HG03280 (cell line): Measurements from ENCODE around the gene CCDC9.
"Not testable (repeated sequence)": the region's sequence is repeated elsewhere in the genome, so short reads cannot be mapped to it uniquely, and the experiment has no call there.

Experiments used
- ATAC-seq: cut with Tn5 transposase; IDR thresholded peaks from one replicate; pipeline ENCODE4 v1.9.1; 2021; ENCODE audit warnings: mild to moderate bottlenecking, moderate library complexity; ENCODE audit not compliant: unreplicated experiment

The CCDC9 gene

GRCh38 chr19:47283405-47284059, 27.2 kb downstream of the CCDC9 start:
- ATAC-seq = no peak

- ATAC-seq = no peak
These were observed 28.1 kb downstream of the CCDC9 start for GRCh38 chr19:47284324-47284899.

- ATAC-seq = no peak
These were observed 39.7 kb downstream of the CCDC9 start for GRCh38 chr19:47296036-47296435.

GRCh38 chr19:47300867-47301266, 44.5 kb downstream of the CCDC9 start:
- not testable (repeated sequence) for ATAC-seq

GRCh38 chr19:47302249-47302648, 45.9 kb downstream of the CCDC9 start:
- ATAC-seq = no peak

- ATAC-seq = no peak
These were observed 47.6 kb downstream of the CCDC9 start for GRCh38 chr19:47303966-47304365.

GRCh38 chr19:47305309-47305751, 49.0 kb downstream of the CCDC9 start:
- no peak for ATAC-seq

- ATAC-seq = no peak
These were observed 50.0 kb downstream of the CCDC9 start for GRCh38 chr19:47306303-47306702.

GRCh38 chr19:47309038-47309437, 52.7 kb downstream of the CCDC9 start:
- no peak for ATAC-seq

GRCh38 chr19:47309608-47310007, 53.3 kb downstream of the CCDC9 start, which contains the start of gene C5AR1:
Gene C5AR1, plus strand, starts transcription at chr19:47309861. Its CDS starts 35 bp downstream, at chr19:47309896.
- no peak for ATAC-seq

GRCh38 chr19:47310323-47310722, 54.0 kb downstream of the CCDC9 start:
- ATAC-seq = no peak

- ATAC-seq = no peak
These were observed 54.5 kb downstream of the CCDC9 start for GRCh38 chr19:47310819-47311218.

GRCh38 chr19:47312366-47313006, 56.2 kb downstream of the CCDC9 start:
- no peak for ATAC-seq

GRCh38 chr19:47313754-47314295, 57.5 kb downstream of the CCDC9 start:
- no peak for ATAC-seq

GRCh38 chr19:47315125-47315821, 58.9 kb downstream of the CCDC9 start:
- ATAC-seq = no peak

- no peak for ATAC-seq
These were observed 60.2 kb downstream of the CCDC9 start for GRCh38 chr19:47316513-47316912.

- ATAC-seq = no peak
These were observed 63.9 kb downstream of the CCDC9 start for GRCh38 chr19:47319923-47320871.
